IMR-90 (cell line): Measurements from ENCODE around the gene AP5B1. TPM values are rescaled to one million over a fixed set of nuclear protein-coding genes. Genes with fewer than 3 reads are reported as not detected.
"Not testable (repeated sequence)": the region's sequence is repeated elsewhere in the genome, so short reads cannot be mapped to it uniquely, and the experiment has no call there.

Source experiments
- ATAC-seq: fragments of 200-7000 bp; cut with Tn5 transposase; 2 replicates; pipeline ENCODE4 v1.9.1; 2020; ENCODE audit warnings: low read depth, mild to moderate bottlenecking, moderate library complexity
- BruUV-seq: library from RNA; stranded (reverse); fragments of 400-500 nt; replicated peaks from 2 replicates; lab custom pipeline; 2021; lab: Mats Ljungman, UMichigan
- CTCF ChIA-PET: fragments of 300-600 bp; formaldehyde crosslinking; extraction: SDS; loops from one replicate; lab custom pipeline; 2021; ENCODE audit warnings: antibody characterized with exemption; lab: Yijun Ruan, JAX
- POLR2A ChIA-PET: fragments of 300-600 bp; sonication (Branson Sonifier 250); formaldehyde crosslinking; loops from one replicate; lab custom pipeline; 2022; ENCODE audit warnings: antibody characterized with exemption; ENCODE audit not compliant: unreplicated experiment; lab: Charles Lee
- DNase-seq: peaks from one replicate; pipeline ENCODE4 v3.0.0; 2013
- H2AFZ ChIP-seq: replicated peaks from 2 replicates; pipeline ENCODE3; 2013; ENCODE audit warnings: low read length, mild to moderate bottlenecking; ENCODE audit not compliant: poor library complexity
- H2AK5ac ChIP-seq: 2 replicates; pipeline ENCODE4 v1.6.1; 2013; ENCODE audit warnings: low read depth, low read length, inconsistent platforms
- H2AK9ac ChIP-seq: replicated peaks from 2 replicates; pipeline ENCODE3; 2013; ENCODE audit warnings: mild to moderate bottlenecking, low read depth, low read length, moderate library complexity; ENCODE audit not compliant: poor library complexity
- H2BK120ac ChIP-seq: 2 replicates; pipeline ENCODE4 v1.6.1; 2013; ENCODE audit warnings: low read depth, low read length, inconsistent platforms
- H2BK15ac ChIP-seq: 3 replicates; pipeline ENCODE4 v1.6.1; 2013; ENCODE audit warnings: low read depth, low read length, inconsistent platforms
- H2BK20ac ChIP-seq: 2 replicates; pipeline ENCODE4 v1.6.1; 2013; ENCODE audit warnings: low read depth, mild to moderate bottlenecking, inconsistent platforms, low read length, moderate library complexity
- H2BK5ac ChIP-seq: 2 replicates; pipeline ENCODE4 v1.6.1; 2013; ENCODE audit warnings: mild to moderate bottlenecking, low read depth, low read length, inconsistent platforms; ENCODE audit not compliant: poor library complexity, severe bottlenecking
- H3K14ac ChIP-seq: replicated peaks from 2 replicates; pipeline ENCODE4 v1.6.1; 2013; ENCODE audit warnings: low read depth, low read length, inconsistent platforms
- H3K18ac ChIP-seq: 2 replicates; pipeline ENCODE4 v1.6.1; 2013; ENCODE audit warnings: low read depth, low read length, control low read depth
- H3K23ac ChIP-seq: 2 replicates; pipeline ENCODE4 v1.6.1; 2013; ENCODE audit warnings: low read depth, low read length, inconsistent platforms
- H3K27ac ChIP-seq: 2 replicates; pipeline ENCODE4 v1.5.1; 2013; ENCODE audit warnings: mild to moderate bottlenecking, control low read depth, low read length; ENCODE audit not compliant: insufficient read depth
- H3K27me3 ChIP-seq: 2 replicates; pipeline ENCODE4 v1.6.1; 2013; ENCODE audit warnings: low read length; ENCODE audit not compliant: control insufficient read depth, insufficient read depth
- H3K36me3 ChIP-seq: 2 replicates; pipeline ENCODE4 v1.6.1; 2013; ENCODE audit warnings: low read length, mixed read lengths; ENCODE audit not compliant: control insufficient read depth, insufficient read depth
- H3K4ac ChIP-seq: 2 replicates; pipeline ENCODE4 v1.6.1; 2013; ENCODE audit warnings: low read depth, low read length, inconsistent platforms
- H3K4me1 ChIP-seq: 2 replicates; pipeline ENCODE4 v1.6.1; 2013; ENCODE audit warnings: low read length, mixed read lengths; ENCODE audit not compliant: control insufficient read depth, insufficient read depth
- H3K4me2 ChIP-seq: 2 replicates; pipeline ENCODE4 v1.6.1; 2013; ENCODE audit warnings: low read depth, mild to moderate bottlenecking, control low read depth, low read length, moderate library complexity
- H3K4me3 ChIP-seq: 2 replicates; pipeline ENCODE4 v1.5.1; 2013; ENCODE audit warnings: low read depth, mild to moderate bottlenecking, control low read depth, low read length, moderate library complexity; ENCODE audit not compliant: insufficient read depth
- H3K56ac ChIP-seq: 2 replicates; pipeline ENCODE4 v1.6.1; 2013; ENCODE audit warnings: low read length, inconsistent platforms; ENCODE audit not compliant: insufficient read depth; ENCODE audit errors: extremely low read depth
- H3K79me1 ChIP-seq, 2 experiments: 2 replicates each; pipeline ENCODE4 v1.6.1; 2013; ENCODE audit warnings: low read length in 2 of 2, inconsistent platforms in 1 of 2, low read depth in 1 of 2
- H3K9ac ChIP-seq: 2 replicates; pipeline ENCODE4 v1.6.1; 2013; ENCODE audit warnings: low read depth, low read length, control low read depth
- H3K9me1 ChIP-seq: 2 replicates; pipeline ENCODE4 v1.6.1; 2013; ENCODE audit warnings: low read length, inconsistent platforms; ENCODE audit not compliant: insufficient read depth
- H3K9me3 ChIP-seq: 2 replicates; pipeline ENCODE4 v1.6.1; 2013; ENCODE audit warnings: low read length; ENCODE audit not compliant: control insufficient read depth, insufficient read depth
- H4K20me1 ChIP-seq: 2 replicates; pipeline ENCODE4 v1.6.1; 2013; ENCODE audit warnings: low read length, inconsistent platforms; ENCODE audit not compliant: insufficient read depth
- H4K5ac ChIP-seq: 2 replicates; pipeline ENCODE4 v1.6.1; 2013; ENCODE audit warnings: mild to moderate bottlenecking, low read depth, low read length, control low read depth
- H4K8ac ChIP-seq, 2 experiments: 2 replicates each; pipeline ENCODE4 v1.6.1; 2013; ENCODE audit warnings: low read depth in 2 of 2, low read length in 2 of 2, control low read depth in 1 of 2, inconsistent platforms in 1 of 2
- H4K91ac ChIP-seq: 2 replicates; pipeline ENCODE4 v1.6.1; 2013; ENCODE audit warnings: low read depth, low read length, inconsistent platforms; ENCODE audit not compliant: insufficient read depth
- WGBS, 2 experiments: methylation state at CpG; one replicate each; pipeline versions ENCODE4 v1.1.5 to v1.1.7; 2013; ENCODE audit warnings: missing lambda C conversion rate in 2 of 2; ENCODE audit not compliant: insufficient read length in 1 of 2; ENCODE audit errors: extremely low coverage in 2 of 2; 5-methylcytosine and 5-hydroxymethylcytosine counted together
- dilution Hi-C: fragments of 300-500 bp; cut with HindIII; formaldehyde crosslinking; loops from one replicate; pipeline ENCODE4 v1.14.3; 2018; ENCODE audit warnings: low sequenced_read_pairs; ENCODE audit not compliant: unreplicated experiment
- in situ Hi-C: fragments of 300-500 bp; cut with MboI; formaldehyde crosslinking; loops from 3 replicates; pipeline ENCODE4 v1.14.3; 2019; ENCODE audit warnings: low sequenced_read_pairs, inconsistent platforms, mixed read lengths
- intact Hi-C: fragments of 100-400 bp; cut with micrococcal nuclease; formaldehyde crosslinking; loops from 2 replicates; pipeline ENCODE4 v1.10.0; 2022
- polyA plus RNA-seq, 3 experiments: library from polyadenylated mRNA; depleted of rRNA; stranded (reverse); fragments of >200 nt; gene quantifications; 2 replicates each; pipeline ENCODE4 v1.2.3, GENCODE V29; 2012; ENCODE audit warnings: low replicate concordance in 1 of 3
- total RNA-seq: library from RNA; depleted of rRNA; stranded (reverse); fragments of >200 nt; gene quantifications from 2 replicates; pipeline ENCODE4 v1.2.3, GENCODE V29; 2012

AP5B1 gene
- total and polyA plus RNA-seq, 2 of the 4 experiments (the other 2 are of a cell fraction) = 2.5 to 5.0 TPM

GRCh38 chr11:65767806-65768205 is 13.0 kb downstream of the AP5B1 start:
- H3K27me3 ChIP-seq, H3K9me3 ChIP-seq, H3K4ac ChIP-seq, H3K4me2 ChIP-seq, H3K4me3 ChIP-seq, H4K8ac ChIP-seq, H3K4me1 ChIP-seq, CTCF ChIA-PET, H3K23ac ChIP-seq, H2BK5ac ChIP-seq, H4K5ac ChIP-seq, H2BK20ac ChIP-seq, H2AK5ac ChIP-seq, POLR2A ChIA-PET, H3K79me1 ChIP-seq, H3K56ac ChIP-seq, ATAC-seq, H3K36me3 ChIP-seq, H3K18ac ChIP-seq, DNase-seq, H4K91ac ChIP-seq, in situ Hi-C loops, H2AK9ac ChIP-seq, H3K14ac ChIP-seq, H4K20me1 ChIP-seq, H3K27ac ChIP-seq, BruUV-seq, dilution Hi-C loops, H2AFZ ChIP-seq, H2BK120ac ChIP-seq, H3K9me1 ChIP-seq, H3K9ac ChIP-seq, H2BK15ac ChIP-seq: not testable (repeated sequence)
- intact Hi-C loops = loop anchor here (5.0 to 10.0 kb wide), 2 partner anchors 49 to 73 kb away; no protein-coding TSS in a partner anchor
- no CpG with 5 or more reads among the region's 5 CpGs for WGBS, 2 experiments
